Psoas muscle (tissue), 8 donors: ENCODE measurements around the gene MET. TPM values are rescaled to one million over a fixed set of nuclear protein-coding genes. Genes with fewer than 3 reads are reported as not detected.
"Not testable (repeated sequence)": the region's sequence is repeated elsewhere in the genome, so short reads cannot be mapped to it uniquely, and the experiment has no call there.

Experiments used
- ATAC-seq, 4 donors: fragments of 200-7000 bp; cut with Tn5 transposase; one replicate each; pipeline ENCODE4 v1.9.1; 2020; ENCODE audit warnings: moderate library complexity in 3 of 4, mild to moderate bottlenecking in 2 of 4
- DNase-seq, 2 donors: peaks; one replicate each; pipeline ENCODE4 v3.0.0-alpha.2; 2020
- H3K27ac ChIP-seq: fragments of 200-600 bp; one replicate; pipeline ENCODE4 v1.8.0; 2022
- H3K27me3 ChIP-seq, 3 donors: fragments of 200-600 bp in 1 of 3; one replicate each; pipeline versions ENCODE4 v1.6.1 to v1.8.0; 2013 to 2022; ENCODE audit warnings: low read length in 2 of 3, mild to moderate bottlenecking in 2 of 3, moderate library complexity in 1 of 3; ENCODE audit not compliant: insufficient read depth in 3 of 3
- H3K36me3 ChIP-seq, 2 donors: fragments of 200-600 bp in 1 of 2; one replicate each; pipeline versions ENCODE4 v1.6.1 to v1.8.0; 2013 to 2022; ENCODE audit warnings: low read depth in 1 of 2, mild to moderate bottlenecking in 1 of 2, moderate library complexity in 1 of 2; ENCODE audit not compliant: insufficient read depth in 1 of 2
- H3K4me1 ChIP-seq: fragments of 200-600 bp; one replicate; pipeline ENCODE4 v1.8.0; 2022
- H3K4me3 ChIP-seq: fragments of 200-600 bp; one replicate; pipeline ENCODE4 v1.8.0; 2022; ENCODE audit warnings: mild to moderate bottlenecking
- H3K9me3 ChIP-seq: fragments of 200-600 bp; one replicate; pipeline ENCODE4 v1.8.0; 2022
- WGBS, 3 donors: extraction: QIAGEN DNeasy Blood & Tissue Kit; methylation state at CpG; one replicate each; pipeline versions ENCODE4 v1.1.6 to v1.1.7; 2013; 5-methylcytosine and 5-hydroxymethylcytosine counted together
- intact Hi-C, 2 donors: fragments of 100-400 bp; cut with DNase I; formaldehyde crosslinking; loops; one replicate each; pipeline versions ENCODE4 v1.11.0 to v1.14.2; 2022
- polyA plus RNA-seq, 3 donors: library from polyadenylated mRNA; stranded (reverse); fragments of 200-250 nt; gene quantifications; one replicate each; pipeline ENCODE4 v1.2.3, GENCODE V29; 2013
- total RNA-seq, 4 donors: library from RNA; stranded (reverse); fragmentation: NEBNext Ultra II Directional in 2 of 4; extraction: Animal tissue kit (Norgen Biotek cat#: 25700) in 2 of 4; gene quantifications; one replicate each; pipeline versions ENCODE4 v1.2.1 to v1.2.4, GENCODE V29; 2021 to 2023
- TF ChIP-seq, protein P1 (sequence below): fragments of 200-600 bp; IDR thresholded peaks from one replicate; pipeline ENCODE4 v1.8.0; 2022; ENCODE audit warnings: antibody characterized with exemption
- donor health status: healthy with polysubstance abuse.
- donor health status: DM: no; HTN: no; CAD: no; lungs with moderate emphysema.
- donor health status: Bipolar disorder and iron deficiency.
- donor health status: healthy.
- donor health status: DM: yes; HTN: yes; CAD: no.
- donor health status: DM: no; HTN: no; CAD: no.
- donor health status: DM: no; HTN: no; CAD: no.
- donor health status: DM: yes; HTN: yes; CAD: no.

MET gene
- total and polyA plus RNA-seq, 7 donors = 5.9 to 84.1 (median 23.2) TPM

DNA sequence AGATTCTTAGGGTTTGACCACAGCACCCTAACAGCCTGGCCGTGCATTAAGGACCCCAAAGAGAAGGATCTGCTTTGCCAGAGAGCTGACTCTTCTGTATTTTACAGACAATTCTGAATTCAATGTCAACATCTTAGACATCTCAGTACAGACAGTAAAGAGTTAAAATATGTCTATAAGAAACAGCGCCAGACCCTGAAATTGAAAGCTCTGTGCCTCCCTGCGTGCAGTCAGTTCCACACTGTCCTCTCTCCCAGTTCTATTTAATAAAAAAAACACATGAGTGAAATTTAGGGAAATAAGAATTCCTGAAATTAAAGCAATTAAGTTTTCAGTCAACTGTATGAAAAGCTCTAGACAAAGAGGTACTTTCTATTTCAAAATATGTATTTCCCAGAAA, 45.1 kb downstream of the MET start:
- TF ChIP-seq, protein P1, sequence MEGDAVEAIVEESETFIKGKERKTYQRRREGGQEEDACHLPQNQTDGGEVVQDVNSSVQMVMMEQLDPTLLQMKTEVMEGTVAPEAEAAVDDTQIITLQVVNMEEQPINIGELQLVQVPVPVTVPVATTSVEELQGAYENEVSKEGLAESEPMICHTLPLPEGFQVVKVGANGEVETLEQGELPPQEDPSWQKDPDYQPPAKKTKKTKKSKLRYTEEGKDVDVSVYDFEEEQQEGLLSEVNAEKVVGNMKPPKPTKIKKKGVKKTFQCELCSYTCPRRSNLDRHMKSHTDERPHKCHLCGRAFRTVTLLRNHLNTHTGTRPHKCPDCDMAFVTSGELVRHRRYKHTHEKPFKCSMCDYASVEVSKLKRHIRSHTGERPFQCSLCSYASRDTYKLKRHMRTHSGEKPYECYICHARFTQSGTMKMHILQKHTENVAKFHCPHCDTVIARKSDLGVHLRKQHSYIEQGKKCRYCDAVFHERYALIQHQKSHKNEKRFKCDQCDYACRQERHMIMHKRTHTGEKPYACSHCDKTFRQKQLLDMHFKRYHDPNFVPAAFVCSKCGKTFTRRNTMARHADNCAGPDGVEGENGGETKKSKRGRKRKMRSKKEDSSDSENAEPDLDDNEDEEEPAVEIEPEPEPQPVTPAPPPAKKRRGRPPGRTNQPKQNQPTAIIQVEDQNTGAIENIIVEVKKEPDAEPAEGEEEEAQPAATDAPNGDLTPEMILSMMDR = no peak
- ATAC-seq (no peak), DNase-seq (no peak)
- WGBS, 3 donors = 14 to 40% (median 18%) methylated on average over 3 of the region's 3 CpGs
- Histone ChIP-seq H3K36me3 (no peaks in the 10 kb centered on the region), H3K9me3 (no peaks in the 10 kb centered on the region), H3K4me1 (peaks cover 13% of the 10 kb centered on the region), H3K4me3 (peak overlapping the region; percentile 9), H3K27ac (peak overlapping the region; percentile 43), H3K27me3 (no peaks in the 10 kb centered on the region)
- intact Hi-C loops = no loop called here

DNA sequence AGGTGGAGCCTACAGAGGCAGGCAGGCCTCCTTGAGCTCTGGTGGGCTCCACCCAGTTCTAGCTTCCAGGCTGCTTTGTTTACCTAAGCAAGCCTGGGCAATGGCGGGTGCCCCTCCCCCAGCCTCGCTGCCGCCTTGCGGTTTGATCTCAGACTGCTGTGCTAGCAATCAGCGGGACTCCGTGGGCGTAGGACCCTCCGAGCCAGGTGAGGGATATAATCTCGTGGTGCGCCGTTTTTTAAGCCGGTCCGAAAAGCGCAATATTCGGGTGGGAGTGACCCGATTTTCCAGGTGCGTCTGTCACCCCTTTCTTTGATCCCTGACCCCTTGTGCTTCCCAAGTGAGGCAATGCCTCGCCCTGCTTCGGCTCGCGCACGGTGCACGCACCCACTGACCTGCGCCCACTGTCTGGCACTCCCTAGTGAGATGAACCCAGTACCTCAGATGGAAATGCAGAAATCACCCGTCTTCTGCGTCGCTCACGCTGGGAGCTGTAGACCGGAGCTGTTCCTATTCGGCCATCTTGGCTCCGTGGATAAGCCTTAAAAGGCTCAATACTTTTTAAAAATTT, 52.0 kb downstream of the MET start:
- ATAC-seq, intact Hi-C loops, H3K36me3 ChIP-seq, H3K9me3 ChIP-seq, DNase-seq, H3K27me3 ChIP-seq, H3K4me3 ChIP-seq, H3K27ac ChIP-seq: not testable (repeated sequence)
- WGBS, 3 donors = 94 to 97% (median 95%) methylated on average over 17 to 29 of the region's 31 CpGs
- peaks cover 19% of the 10 kb centered on the region for H3K4me1 ChIP-seq

DNA sequence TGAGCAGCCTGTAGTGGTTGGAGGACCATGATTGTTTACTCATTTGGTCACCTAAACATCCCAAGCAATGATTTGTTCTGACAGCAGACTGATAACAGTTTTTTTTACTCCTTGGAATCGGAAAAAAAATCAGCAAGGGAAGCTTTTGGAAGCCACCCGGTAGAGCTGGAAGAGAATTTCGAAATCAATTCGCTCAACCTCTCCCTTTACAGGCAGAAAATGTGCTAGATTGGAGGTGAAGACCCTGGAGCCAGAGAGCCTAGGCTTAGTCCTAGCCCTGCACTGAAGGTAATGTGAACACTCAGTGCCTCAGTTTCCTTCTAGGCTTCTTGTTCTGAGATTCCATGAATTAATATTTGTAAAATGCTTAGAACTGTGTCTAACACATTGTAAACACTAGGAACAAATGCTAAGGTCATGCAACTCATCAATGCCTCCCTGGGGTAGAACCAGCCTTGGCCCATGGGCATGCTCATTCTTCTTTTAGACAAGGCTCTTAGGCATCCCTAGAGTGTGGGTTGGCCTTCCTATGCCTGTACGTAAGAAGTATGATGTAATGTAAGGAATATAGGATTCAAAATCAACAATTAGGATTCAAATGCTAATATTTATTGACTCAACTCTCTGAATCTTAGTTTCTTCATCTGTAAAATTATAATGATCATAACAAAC, 52.7 kb downstream of the MET start:
- no peak for DNase-seq
- no peaks in the 10 kb centered on the region for H3K9me3 ChIP-seq
- H3K4me1 ChIP-seq = peaks cover 19% of the 10 kb centered on the region
- 68 to 88% (median 70%) methylated on average over 5 of the region's 5 CpGs for WGBS, 3 donors
- intact Hi-C loops = no loop called here
- TF ChIP-seq, protein P1 = no peak
- ATAC-seq = no peak
- H3K36me3 ChIP-seq = no peaks in the 10 kb centered on the region
- no peak overlapping the region for H3K4me3 ChIP-seq
- H3K27me3 ChIP-seq = no peaks in the 10 kb centered on the region
- H3K27ac ChIP-seq = no peak overlapping the region

DNA sequence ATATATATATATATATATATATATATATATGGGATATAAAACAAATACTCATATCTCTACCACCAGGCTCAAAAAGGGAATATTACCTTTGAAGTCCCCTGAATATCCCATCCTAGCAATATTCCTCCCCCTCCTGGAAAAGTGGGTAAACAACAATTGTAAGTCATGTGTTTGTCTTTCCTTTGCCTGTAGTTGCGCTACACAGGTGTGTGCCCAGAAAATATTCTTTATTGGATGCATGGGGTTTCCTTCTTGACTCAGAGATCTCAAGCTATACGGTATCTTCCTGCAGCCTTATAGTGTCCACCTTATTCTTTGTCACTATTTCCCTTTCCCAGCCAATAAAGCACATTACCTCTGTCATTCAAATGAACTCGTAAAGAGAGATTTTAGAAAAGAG, 54.2 kb downstream of the MET start:
- H3K27ac ChIP-seq = no peak overlapping the region
- H3K9me3 ChIP-seq = no peaks in the 10 kb centered on the region
- peaks cover 29% of the 10 kb centered on the region for H3K4me1 ChIP-seq
- no peak overlapping the region for H3K4me3 ChIP-seq
- TF ChIP-seq, protein P1 = no peak
- H3K36me3 ChIP-seq = no peaks in the 10 kb centered on the region
- 95 to 98% (median 97%) methylated on average over 3 of the region's 3 CpGs for WGBS, 3 donors
- ATAC-seq (no peak), DNase-seq (no peak)
- no peaks in the 10 kb centered on the region for H3K27me3 ChIP-seq
- intact Hi-C loops = no loop called here

DNA sequence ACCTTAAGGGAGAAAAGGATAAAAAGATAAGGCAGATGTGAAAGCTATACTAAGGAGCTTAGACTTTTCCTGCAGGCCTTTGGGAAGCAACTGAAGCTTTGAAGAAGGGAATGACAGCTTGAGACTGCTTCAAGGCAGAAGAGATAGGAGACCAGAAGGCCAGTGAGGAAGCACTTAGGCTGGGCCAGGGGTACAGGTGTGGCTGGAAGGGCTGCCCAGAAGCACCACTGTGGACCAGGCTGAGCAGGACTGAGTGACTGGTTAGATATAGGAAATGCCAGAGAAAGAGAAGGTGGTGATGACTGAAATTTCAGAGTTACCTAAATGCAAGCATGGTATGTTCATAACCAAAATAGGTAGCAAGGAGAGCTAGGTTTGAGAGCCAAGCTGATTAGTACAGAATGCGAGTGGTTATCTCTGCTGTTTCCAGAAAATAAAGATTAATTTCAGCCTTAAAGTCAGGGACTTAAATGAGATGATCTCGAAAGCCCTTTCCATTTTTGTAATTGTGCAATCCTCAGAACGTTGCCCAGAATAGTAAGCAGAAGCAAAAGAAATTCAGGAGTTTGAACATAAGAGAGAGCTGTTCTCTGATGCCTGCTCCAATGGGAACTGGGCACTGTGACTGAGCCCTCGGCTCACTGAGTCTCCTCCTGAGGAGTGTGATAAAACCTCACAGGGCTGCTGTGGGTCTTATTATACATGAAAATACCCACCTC, 54.9 kb downstream of the MET start:
- Histone ChIP-seq H3K27ac (peak overlapping the region; percentile 12), H3K36me3 (no peaks in the 10 kb centered on the region), H3K4me3 (no peak overlapping the region), H3K4me1 (peaks cover 36% of the 10 kb centered on the region), H3K9me3 (no peaks in the 10 kb centered on the region), H3K27me3 (no peaks in the 10 kb centered on the region)
- peak in 3 of 4 donors; percentile 36 to 74 (median 48) for ATAC-seq
- WGBS, 3 donors = 14 to 37% (median 19%) methylated on average over 4 of the region's 4 CpGs
- DNase-seq = no peak
- intact Hi-C loops = no loop called here
- TF ChIP-seq, protein P1 = no peak
